IMR-90 (cell line): ENCODE results near the gene DNMT1. TPM values are rescaled to one million over a fixed set of nuclear protein-coding genes. Genes with fewer than 3 reads are reported as not detected.

Experiments
- BHLHE40 ChIP-seq: fragments of 150-350 bp; IDR thresholded peaks from 2 replicates; pipeline ENCODE4 v1.6.1; 2016; ENCODE audit warnings: mild to moderate bottlenecking, low read depth, low read length
- CEBPB ChIP-seq: IDR thresholded peaks from 2 replicates; pipeline ENCODE4 v1.6.1; 2012; ENCODE audit warnings: low read depth, low read length, improper control_type of control experiment
- MAZ ChIP-seq: IDR thresholded peaks from 2 replicates; pipeline ENCODE4 v1.6.1; 2012; ENCODE audit warnings: low read depth, mild to moderate bottlenecking, low read length, improper control_type of control experiment, moderate library complexity, borderline replicate concordance
- POLR2A ChIP-seq: IDR thresholded peaks from 2 replicates; pipeline ENCODE4 v1.6.1; 2012; ENCODE audit warnings: mild to moderate bottlenecking, low read depth, low read length
- RAD21 ChIP-seq: IDR thresholded peaks from 2 replicates; pipeline ENCODE4 v1.6.1; 2012; ENCODE audit warnings: low read length, improper control_type of control experiment
- RCOR1 ChIP-seq: IDR thresholded peaks from 2 replicates; pipeline ENCODE4 v1.6.1; 2012; ENCODE audit warnings: mild to moderate bottlenecking, low read length, improper control_type of control experiment; ENCODE audit not compliant: insufficient replicate concordance
- RFX5 ChIP-seq: IDR thresholded peaks from 2 replicates; pipeline ENCODE4 v1.8.0; 2012; ENCODE audit warnings: low read depth, mild to moderate bottlenecking, low read length, moderate library complexity
- polyA plus RNA-seq, 3 experiments: library from polyadenylated mRNA; depleted of rRNA; stranded (reverse); fragments of >200 nt; gene quantifications; 2 replicates each; pipeline ENCODE4 v1.2.3, GENCODE V29; 2012; ENCODE audit warnings: low replicate concordance in 1 of 3
- total RNA-seq: library from RNA; depleted of rRNA; stranded (reverse); fragments of >200 nt; gene quantifications from 2 replicates; pipeline ENCODE4 v1.2.3, GENCODE V29; 2012
- TF ChIP-seq, protein P1 (sequence below): fragments of 150-350 bp; IDR thresholded peaks from 2 replicates; pipeline ENCODE4 v1.6.1; 2016; ENCODE audit warnings: low read depth, mild to moderate bottlenecking, low read length, moderate library complexity, borderline replicate concordance

The DNMT1 gene
- total and polyA plus RNA-seq, 2 of the 4 experiments (the other 2 are of a cell fraction), result 26.2 to 83.6 TPM

DNA sequence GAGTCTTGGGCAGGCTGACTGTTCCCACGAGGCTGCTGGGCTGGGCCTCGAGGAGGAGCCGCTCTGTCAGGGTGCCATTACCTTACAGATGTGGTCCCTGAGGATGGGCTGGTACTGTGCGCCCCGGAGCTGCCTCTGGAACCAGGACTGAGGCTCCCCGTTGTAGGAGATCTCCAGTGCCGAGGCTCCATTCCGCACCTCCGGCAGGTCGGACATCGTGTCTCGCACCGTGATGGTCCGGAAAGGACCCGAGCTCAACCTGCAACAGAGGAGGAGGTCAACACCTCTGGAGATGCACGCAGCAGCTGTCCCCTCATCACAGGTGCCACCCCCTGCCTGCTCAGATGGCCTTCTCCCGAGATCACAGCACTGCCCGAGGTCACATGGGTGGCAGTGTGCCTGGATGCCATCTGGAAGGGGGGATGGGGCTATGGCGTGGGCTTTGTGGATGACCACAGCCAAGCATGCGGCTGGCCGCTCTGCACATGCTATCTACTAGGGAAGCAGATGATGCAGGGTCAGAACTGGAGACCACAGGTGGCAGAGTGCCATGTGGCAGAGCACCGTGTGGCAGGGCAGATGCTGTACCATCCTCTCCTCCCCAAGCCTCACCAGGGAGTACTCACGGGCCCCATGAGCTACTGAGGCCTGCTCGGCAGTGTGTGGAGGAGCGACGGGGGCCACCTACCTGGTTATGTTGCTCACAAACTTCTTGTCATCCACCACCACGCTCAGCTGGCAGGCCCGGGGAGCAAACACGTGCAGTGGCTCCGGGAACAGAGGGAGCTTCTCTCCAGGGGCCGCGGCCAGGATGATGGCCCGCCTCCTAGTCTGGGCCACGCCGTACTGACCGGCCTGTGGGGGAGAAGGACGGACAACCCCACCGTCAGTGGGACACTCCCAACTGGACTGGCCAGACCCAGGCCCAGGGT, 56.7 kb downstream of the DNMT1 start (continued):
- TF ChIP-seq, protein P1, sequence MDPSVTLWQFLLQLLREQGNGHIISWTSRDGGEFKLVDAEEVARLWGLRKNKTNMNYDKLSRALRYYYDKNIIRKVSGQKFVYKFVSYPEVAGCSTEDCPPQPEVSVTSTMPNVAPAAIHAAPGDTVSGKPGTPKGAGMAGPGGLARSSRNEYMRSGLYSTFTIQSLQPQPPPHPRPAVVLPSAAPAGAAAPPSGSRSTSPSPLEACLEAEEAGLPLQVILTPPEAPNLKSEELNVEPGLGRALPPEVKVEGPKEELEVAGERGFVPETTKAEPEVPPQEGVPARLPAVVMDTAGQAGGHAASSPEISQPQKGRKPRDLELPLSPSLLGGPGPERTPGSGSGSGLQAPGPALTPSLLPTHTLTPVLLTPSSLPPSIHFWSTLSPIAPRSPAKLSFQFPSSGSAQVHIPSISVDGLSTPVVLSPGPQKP, result no peak
- TF ChIP-seq BHLHE40 (no peak), RCOR1 (no peak), POLR2A (no peak), MAZ (no peak), CEBPB (no peak), RAD21 (no peak), RFX5 (no peak)
